ENCODE measurements around the gene RNASEL. TPM values are rescaled to one million over a fixed set of nuclear protein-coding genes. Genes with fewer than 3 reads are reported as not detected.

RNASEL gene
- polyA plus RNA-seq, 1 of the 3 experiments (the other 2 are of a cell fraction) = not detected

- TF ChIP-seq SMC3 (IDR thresholded peaks at IDR 0.05; ENCODE audit: low read depth, low read length) = no peak
- TF ChIP-seq NFIC (IDR thresholded peaks at IDR 0.05; ENCODE audit: borderline replicate concordance) = no peak
- no peak for TF ChIP-seq IRF3 (IDR thresholded peaks at IDR 0.05; ENCODE audit: low read depth, low read length)
- peak; percentile 52; the same call in 1 of the 2 replicates for TF ChIP-seq MEF2A (IDR thresholded peaks at IDR 0.05; ENCODE audit: borderline replicate concordance, low read depth)
- TF ChIP-seq TCF12 (IDR thresholded peaks at IDR 0.05) = peak; percentile 76
- TF ChIP-seq, protein P1, sequence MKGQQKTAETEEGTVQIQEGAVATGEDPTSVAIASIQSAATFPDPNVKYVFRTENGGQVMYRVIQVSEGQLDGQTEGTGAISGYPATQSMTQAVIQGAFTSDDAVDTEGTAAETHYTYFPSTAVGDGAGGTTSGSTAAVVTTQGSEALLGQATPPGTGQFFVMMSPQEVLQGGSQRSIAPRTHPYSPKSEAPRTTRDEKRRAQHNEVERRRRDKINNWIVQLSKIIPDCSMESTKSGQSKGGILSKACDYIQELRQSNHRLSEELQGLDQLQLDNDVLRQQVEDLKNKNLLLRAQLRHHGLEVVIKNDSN (IDR thresholded peaks at IDR 0.05; ENCODE audit: borderline replicate concordance, low read depth) = no peak
- no peak for TF ChIP-seq TEAD4 (IDR thresholded peaks at IDR 0.05; ENCODE audit: borderline replicate concordance, insufficient read depth)
- TF ChIP-seq NRF1 (IDR thresholded peaks at IDR 0.05; ENCODE audit: low read depth, low read length) = peak; percentile 45; the same call in 1 of the 2 replicates
- no peak for TF ChIP-seq YY1 (IDR thresholded peaks at IDR 0.05; ENCODE audit: low read depth)
- TF ChIP-seq ELF1 (IDR thresholded peaks at IDR 0.05) = peak; percentile 75; the same call in 1 of the 2 replicates
- peak; percentile 76 for TF ChIP-seq MXI1 (IDR thresholded peaks at IDR 0.05; ENCODE audit: low read depth, low read length)
Observed at GRCh38 chr1:182614796-182615454, 25.9 kb upstream of the RNASEL start (continued).

- Histone ChIP-seq H3K9ac (no peak overlapping the region), H3K27ac (ENCODE audit: low read depth in 2 of 2, low read length in 1 of 2) (no peak overlapping the region), H3K9me2 (no peaks in the 10 kb centered on the region), H4K20me1 (ENCODE audit: insufficient read depth) (no peaks in the 10 kb centered on the region), H3K4me3 (ENCODE audit: low read depth in 2 of 2, low read length in 1 of 2) (no peak overlapping the region), H2AFZ (ENCODE audit: low read depth) (no peak overlapping the region), H3K4me2 (no peak overlapping the region), H3K9me3 (no peaks in the 10 kb centered on the region), H3K79me2 (ENCODE audit: insufficient read depth) (no peaks in the 10 kb centered on the region), H3K27me3 (ENCODE audit: insufficient read depth) (no peaks in the 10 kb centered on the region), H3K4me1 (ENCODE audit: control insufficient read depth in 1 of 2, insufficient read depth in 2 of 2, low read depth in 1 of 2, low read length in 1 of 2) (peaks cover 6 to 22% of the 10 kb centered on the region in 2 experiments), H3F3A (replicated peaks; ENCODE audit: insufficient read depth) (peaks cover 9% of the 10 kb centered on the region), H3K36me3 (replicated peaks in 1 of 2; ENCODE audit: control insufficient read depth in 1 of 2, insufficient read depth in 2 of 2, low read length in 1 of 2) (no peaks in the 10 kb centered on the region)
- TF ChIP-seq TEAD4 (IDR thresholded peaks at IDR 0.05; ENCODE audit: borderline replicate concordance, insufficient read depth) = no peak
- TF ChIP-seq EZH2phosphoT487 (IDR thresholded peaks at IDR 0.05; ENCODE audit: borderline replicate concordance, low read depth) = no peak
- TF ChIP-seq TAF1 (IDR thresholded peaks at IDR 0.05; ENCODE audit: borderline replicate concordance, low read depth, low read length) = no peak
- TF ChIP-seq, protein P1 (IDR thresholded peaks at IDR 0.05; ENCODE audit: borderline replicate concordance, low read depth) = no peak
- no peak for TF ChIP-seq FOSL2 (IDR thresholded peaks at IDR 0.05; ENCODE audit: borderline replicate concordance, low read depth)
- no peak for TF ChIP-seq FOXJ3 (CRISPR knock-in tag; IDR thresholded peaks at IDR 0.05)
- TF ChIP-seq NFIC (IDR thresholded peaks at IDR 0.05; ENCODE audit: borderline replicate concordance) = no peak
- TF ChIP-seq RFX5 (IDR thresholded peaks at IDR 0.05; ENCODE audit: low read length) = no peak
- TF ChIP-seq RXRA (IDR thresholded peaks at IDR 0.05; ENCODE audit: borderline replicate concordance, low read depth) = no peak
- ChIA-PET CTCF (interaction anchor here (1.0 to 2.7 kb wide), 5 partner anchors 8 to 171 kb away, joined by 4 to 15 read pairs (median 11); no protein-coding TSS in a partner anchor), POLR2A (no interaction called here)
- no peak for DNase-seq
- WGBS (ENCODE audit: low lambda C conversion rate) = 60% methylated on average over 1 of the region's 8 CpGs
Observed at GRCh38 chr1:182611787-182612186, 22.7 kb upstream of the RNASEL start.
